Left colon (tissue), 2 donors: ENCODE results near the gene SEC14L6. TPM values are rescaled to one million over a fixed set of nuclear protein-coding genes. Genes with fewer than 3 reads are reported as not detected.
"Not testable (repeated sequence)": the region's sequence is repeated elsewhere in the genome, so short reads cannot be mapped to it uniquely, and the experiment has no call there.

Experiments
- ATAC-seq: fragments of 200-7000 bp; cut with Tn5 transposase; one replicate; pipeline ENCODE4 v1.9.1; 2020; ENCODE audit warnings: mild to moderate bottlenecking, moderate library complexity
- DNase-seq, 2 donors: peaks; one replicate each; pipeline ENCODE4 v3.0.0-alpha.2; 2020
- intact Hi-C, 2 donors: fragments of 100-400 bp; cut with DNase I in 1 of 2; cut with micrococcal nuclease in 1 of 2; formaldehyde crosslinking; loops; one replicate each; pipeline versions ENCODE4 v1.11.2 to v1.14.0; 2022; cut with DNase I, micrococcal nuclease
- total RNA-seq, 2 donors: library from RNA; stranded (reverse); fragmentation: NEBNext Ultra II Directional; extraction: Animal tissue kit (Norgen Biotek cat#: 25700); gene quantifications; one replicate each; pipeline ENCODE4 v1.2.1, GENCODE V29; 2021
- donor health status: DM: no; HTN: no; CAD: no.
- donor health status: DM: yes; HTN: yes; CAD: no.

Gene SEC14L6
- total RNA-seq, 2 donors from 2014 or later = 0.11 to 0.27 TPM

DNA sequence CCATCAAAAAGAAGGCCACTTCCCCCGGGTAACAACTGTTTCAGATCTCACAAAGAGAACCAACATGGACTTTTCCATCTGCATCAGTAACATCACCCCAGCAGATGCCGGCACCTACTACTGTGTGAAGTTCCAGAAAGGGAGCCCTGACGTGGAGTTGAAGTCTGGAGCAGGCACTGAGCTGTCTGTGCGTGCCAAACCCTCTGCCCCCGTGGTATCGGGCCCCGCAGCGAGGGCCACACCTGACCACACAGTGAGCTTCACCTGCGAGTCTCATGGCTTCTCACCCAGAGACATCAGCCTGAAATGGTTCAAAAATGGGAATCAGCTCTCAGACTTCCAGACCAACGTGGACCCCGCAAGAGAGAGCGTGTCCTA is 3.7 kb downstream of the SEC14L6 start:
- intact Hi-C loops = no loop called here
- DNase-seq (no peak), ATAC-seq (no peak)

- DNase-seq (no peak), ATAC-seq (peak; percentile 36)
- intact Hi-C loops = no loop called here
Measured at GRCh38 chr22:30541961-30542810, 4.4 kb downstream of the SEC14L6 start.

GRCh38 chr22:30541511-30541910 is 5.0 kb downstream of the SEC14L6 start:
- ATAC-seq, DNase-seq, intact Hi-C loops: not testable (repeated sequence)

- no peak for ATAC-seq
- no peak for DNase-seq
- intact Hi-C loops = no loop called here
Measured at GRCh38 chr22:30539368-30539767, 7.2 kb downstream of the SEC14L6 start.

GRCh38 chr22:30538280-30538679 is 8.3 kb downstream of the SEC14L6 start:
- no peak for DNase-seq
- no peak for ATAC-seq
- intact Hi-C loops = no loop called here

DNA sequence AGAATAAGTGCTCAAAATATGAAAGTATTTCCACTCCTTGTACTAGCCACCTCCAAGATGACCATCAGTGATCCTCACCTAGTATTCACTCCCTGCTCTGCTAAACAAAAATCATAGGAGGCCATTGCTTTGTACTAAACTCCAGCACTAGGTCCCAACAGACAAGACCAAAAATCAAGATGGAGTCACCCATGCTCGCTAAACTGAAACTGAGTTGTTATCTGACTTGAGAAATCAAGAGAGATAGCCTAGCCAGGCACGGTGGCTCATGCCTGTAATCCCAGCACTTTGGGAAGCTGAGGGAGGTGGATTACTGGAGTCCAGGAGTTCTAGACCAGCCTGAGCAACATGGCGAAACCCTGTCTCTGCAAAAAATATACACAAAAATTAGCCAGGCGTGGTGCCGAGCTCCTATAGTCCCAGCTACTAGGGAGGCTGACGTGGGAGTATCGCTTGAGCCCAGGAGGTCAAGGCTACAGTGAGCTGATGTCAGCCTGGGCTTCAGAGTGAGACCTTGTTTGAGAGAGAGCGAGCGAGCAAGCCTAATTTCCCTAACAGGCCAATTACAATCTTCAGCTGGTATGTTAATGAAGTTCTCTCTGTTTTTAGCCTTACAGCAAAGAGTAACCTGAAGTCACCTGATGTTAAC is 9.3 kb downstream of the SEC14L6 start:
- intact Hi-C loops = no loop called here
- DNase-seq (no peak), ATAC-seq (no peak)

DNA sequence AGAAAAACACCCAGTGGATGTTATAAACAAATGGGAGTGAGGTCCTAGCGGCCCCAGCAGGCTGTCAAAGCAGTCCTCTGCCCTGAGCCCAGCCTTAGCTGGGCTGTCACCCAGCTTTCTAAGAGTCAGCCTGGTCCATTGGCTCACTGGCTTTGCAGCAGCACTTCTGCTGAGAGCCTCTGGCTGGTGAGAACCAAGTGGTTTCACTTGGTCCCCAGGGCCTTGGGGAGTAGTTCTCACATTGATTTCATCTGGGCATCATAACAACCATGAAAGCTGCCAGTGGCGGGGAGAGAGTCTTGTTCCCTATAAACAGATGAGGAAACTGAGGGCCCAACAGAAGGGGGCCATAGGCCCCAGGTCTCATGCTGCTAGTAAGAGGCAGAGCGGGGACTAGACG is 11.4 kb downstream of the SEC14L6 start:
- ATAC-seq = no peak
- intact Hi-C loops = no loop called here
- no peak for DNase-seq

DNA sequence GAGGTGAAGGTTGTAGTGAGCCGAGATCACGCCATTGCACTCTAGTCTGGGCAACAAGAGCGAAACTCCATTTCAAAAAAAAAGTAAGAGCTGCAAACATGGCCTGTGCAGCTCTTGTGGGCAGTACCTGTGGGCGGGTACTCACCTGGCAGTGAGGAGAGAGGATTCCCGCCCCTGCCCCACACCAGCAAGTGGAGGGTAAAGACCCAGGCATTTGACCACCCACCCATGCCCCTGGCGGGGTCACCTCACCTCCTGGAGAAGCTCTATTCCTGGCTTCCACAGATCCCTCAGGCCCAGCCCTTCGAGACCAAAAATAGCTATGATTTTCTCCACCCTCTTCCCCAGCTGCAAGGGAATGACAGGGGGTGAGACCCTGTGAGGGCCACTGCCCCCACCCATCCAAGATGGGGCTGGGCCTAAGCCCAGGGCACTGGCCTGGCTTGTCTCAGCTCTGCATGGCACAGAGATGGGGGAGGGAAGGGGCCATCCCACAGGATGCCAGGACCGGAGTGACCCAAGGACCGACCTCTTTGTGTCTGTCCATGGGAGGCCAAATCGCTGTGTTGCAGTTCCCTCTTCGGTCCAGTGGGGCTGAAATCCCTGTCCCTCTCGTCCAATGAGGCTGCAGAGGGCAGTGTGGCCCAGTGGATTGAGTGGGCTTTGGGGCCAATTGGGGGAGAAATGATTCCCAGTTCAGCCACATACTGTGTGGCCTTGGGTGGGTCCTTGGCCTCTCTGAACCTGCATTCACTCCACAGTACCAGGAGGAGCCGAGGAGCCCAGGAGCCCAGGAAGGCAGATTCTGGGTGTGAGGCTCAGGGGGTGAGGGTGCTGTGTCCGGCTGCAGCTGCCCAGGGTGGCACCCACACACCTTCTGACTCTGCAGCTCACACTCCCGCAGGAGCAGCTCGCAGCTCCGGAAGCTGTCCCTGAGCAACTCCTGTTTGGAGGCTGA is 14.6 kb downstream of the SEC14L6 start:
- DNase-seq (no peak), ATAC-seq (no peak)

DNA sequence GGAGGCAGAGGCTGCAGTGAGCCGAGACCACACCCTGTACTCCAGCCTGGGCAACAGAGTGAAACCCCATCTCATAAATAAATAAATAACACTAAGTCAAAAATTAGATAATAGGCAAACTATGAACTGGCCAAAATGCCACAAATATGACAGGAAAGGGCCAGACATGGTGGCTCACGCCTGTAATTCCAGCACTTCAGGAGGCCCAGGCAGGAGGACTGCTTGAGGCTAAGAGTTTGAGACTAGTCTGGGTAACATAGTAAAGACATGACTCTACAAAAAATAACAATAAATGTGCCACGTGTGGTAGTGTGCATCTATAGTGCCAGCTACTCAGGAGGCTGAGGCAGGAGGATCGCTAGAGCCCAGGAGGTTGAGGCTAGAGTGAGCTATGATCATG is 19.9 kb downstream of the SEC14L6 start:
- ATAC-seq (no peak), DNase-seq (no peak)
- intact Hi-C loops = no loop called here

More for the DNA sequence above, 14.6 kb downstream of the SEC14L6 start:
- intact Hi-C loops = no loop called here

GRCh38 chr22:30523646-30524489 is 22.7 kb downstream of the SEC14L6 start:
- DNase-seq (no peak), ATAC-seq (no peak)
- intact Hi-C loops = no loop called here

GRCh38 chr22:30521368-30522156 is 25.0 kb downstream of the SEC14L6 start:
- no peak for DNase-seq
- intact Hi-C loops = no loop called here
- ATAC-seq = no peak

DNA sequence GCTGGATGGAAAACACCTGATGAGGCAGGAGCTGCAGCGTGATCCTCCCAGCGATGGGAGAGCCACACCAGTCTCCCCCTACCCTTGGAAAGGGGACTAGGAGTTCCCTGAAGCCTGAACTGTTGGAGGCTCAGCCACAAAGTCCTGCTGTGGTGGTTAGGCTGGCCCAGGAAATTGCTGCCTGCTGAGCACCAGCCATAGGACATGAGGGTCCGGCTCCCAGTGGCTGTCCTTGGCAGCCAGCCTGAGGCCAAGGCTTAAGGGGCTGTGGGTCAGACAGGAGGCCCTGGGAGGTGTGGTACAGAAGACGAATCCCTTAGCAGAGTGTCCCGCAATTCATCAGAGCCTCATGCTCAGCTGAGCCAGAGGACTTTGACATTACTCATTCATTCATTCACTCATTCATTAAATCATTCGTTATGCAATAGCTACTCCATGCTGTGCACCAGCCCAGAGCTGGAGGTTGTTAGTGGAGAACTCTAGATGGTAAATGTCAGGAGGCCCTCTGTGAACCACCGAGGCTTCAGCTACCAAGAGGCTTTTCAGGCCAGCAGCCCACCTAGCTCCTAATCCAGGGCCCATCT is 26.6 kb downstream of the SEC14L6 start:
- intact Hi-C loops = no loop called here
- DNase-seq (no peak), ATAC-seq (no peak)

DNA sequence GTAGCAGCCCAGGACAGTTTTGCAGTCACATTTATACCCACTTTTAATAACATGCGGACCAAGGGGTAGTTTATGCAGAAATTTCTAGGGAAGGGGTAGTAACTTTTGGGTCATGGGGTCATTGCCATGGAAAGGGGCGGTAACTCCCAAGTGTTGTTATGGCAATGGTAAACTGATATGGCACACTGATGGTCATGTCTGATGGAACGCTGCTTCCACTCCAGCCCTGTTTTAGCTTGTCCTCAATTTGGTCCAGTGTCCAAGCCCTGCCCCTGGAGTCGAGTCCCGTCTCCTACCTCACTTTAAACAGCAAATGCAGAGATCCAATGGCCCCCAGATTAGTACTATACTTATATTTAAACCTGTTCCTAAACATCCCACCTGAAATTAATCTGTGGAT is 29.8 kb downstream of the SEC14L6 start:
- intact Hi-C loops = no loop called here
- ATAC-seq = no peak
- no peak for DNase-seq

GRCh38 chr22:30516273-30516672 is 30.3 kb downstream of the SEC14L6 start:
- intact Hi-C loops = no loop called here
- DNase-seq (no peak), ATAC-seq (no peak)

- intact Hi-C loops = no loop called here
- no peak for ATAC-seq
- no peak for DNase-seq
Measured at GRCh38 chr22:30514252-30514651, 32.3 kb downstream of the SEC14L6 start.

- intact Hi-C loops = no loop called here
- ATAC-seq = no peak
Measured at GRCh38 chr22:30513462-30513861, 33.1 kb downstream of the SEC14L6 start.

DNA sequence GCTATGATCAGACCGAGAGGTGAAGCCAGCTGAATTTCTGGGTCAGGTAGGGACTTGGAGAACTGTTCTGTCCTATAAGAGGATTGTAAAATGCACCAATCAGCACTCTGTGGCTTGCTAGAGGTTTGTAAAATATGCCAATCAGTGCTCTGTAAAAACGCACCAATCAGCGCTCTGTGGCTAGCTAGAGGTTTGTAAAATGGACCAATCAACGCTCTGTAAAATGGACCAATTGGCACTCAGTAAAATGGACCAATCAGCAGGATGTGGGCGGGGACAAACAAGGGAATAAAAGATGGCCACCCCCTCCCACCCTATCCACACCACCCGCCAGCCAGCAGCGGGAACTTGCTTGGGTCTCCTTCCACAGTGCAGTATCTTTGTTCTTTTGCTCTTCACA is 34.6 kb downstream of the SEC14L6 start:
- intact Hi-C loops = no loop called here
- ATAC-seq (no peak), DNase-seq (no peak)

More at GRCh38 chr22:30513462-30513861, 33.1 kb downstream of the SEC14L6 start:
- no peak for DNase-seq
